HL-60 (cell line): ENCODE measurements around the gene GABBR2.

ENCODE experiments used
- DNase-seq, 2 experiments: peaks; one replicate each; pipeline ENCODE4 v3.0.0-alpha.2; 2010 to 2020; ENCODE audit warnings: low read depth in 1 of 2, low spot score in 1 of 2
- H3K27ac ChIP-seq: fragments of 250-450 bp; sonication (Bioruptor Pico); replicated peaks from 2 replicates; pipeline ENCODE4 v1.5.1; 2020; ENCODE audit warnings: mild to moderate bottlenecking, moderate library complexity
- H3K27me3 ChIP-seq: fragments of 250-450 bp; sonication (Bioruptor Pico); 2 replicates; pipeline ENCODE4 v1.5.1; 2021; ENCODE audit warnings: mild to moderate bottlenecking, moderate library complexity; ENCODE audit not compliant: insufficient read depth, poor library complexity, severe bottlenecking
- H3K4me3 ChIP-seq: replicated peaks from 2 replicates; pipeline ENCODE4 v1.5.1; 2011; ENCODE audit warnings: mild to moderate bottlenecking, control low read depth, low read length; ENCODE audit not compliant: insufficient read depth
- GABPA ChIP-seq: IDR thresholded peaks from 2 replicates; pipeline ENCODE4 v1.6.1; 2012; ENCODE audit warnings: low read depth
- POLR2AphosphoS5 ChIP-seq: IDR thresholded peaks from 2 replicates; pipeline ENCODE4 v1.6.1; 2012; ENCODE audit warnings: low read depth
- SPI1 ChIP-seq: IDR thresholded peaks from 2 replicates; pipeline ENCODE4 v1.6.1; 2012; ENCODE audit warnings: low read depth, mild to moderate bottlenecking, borderline replicate concordance
- TF ChIP-seq, protein P1 (sequence below): IDR thresholded peaks from one replicate; pipeline ENCODE4 v1.5.1; 2011; ENCODE audit warnings: low read length, control low read depth, inconsistent platforms; ENCODE audit not compliant: insufficient read depth
- TF ChIP-seq, protein P2 (sequence below): IDR thresholded peaks from 2 replicates; pipeline ENCODE4 v1.6.1; 2012; ENCODE audit warnings: low read depth; ENCODE audit not compliant: insufficient replicate concordance

Gene GABBR2

DNA sequence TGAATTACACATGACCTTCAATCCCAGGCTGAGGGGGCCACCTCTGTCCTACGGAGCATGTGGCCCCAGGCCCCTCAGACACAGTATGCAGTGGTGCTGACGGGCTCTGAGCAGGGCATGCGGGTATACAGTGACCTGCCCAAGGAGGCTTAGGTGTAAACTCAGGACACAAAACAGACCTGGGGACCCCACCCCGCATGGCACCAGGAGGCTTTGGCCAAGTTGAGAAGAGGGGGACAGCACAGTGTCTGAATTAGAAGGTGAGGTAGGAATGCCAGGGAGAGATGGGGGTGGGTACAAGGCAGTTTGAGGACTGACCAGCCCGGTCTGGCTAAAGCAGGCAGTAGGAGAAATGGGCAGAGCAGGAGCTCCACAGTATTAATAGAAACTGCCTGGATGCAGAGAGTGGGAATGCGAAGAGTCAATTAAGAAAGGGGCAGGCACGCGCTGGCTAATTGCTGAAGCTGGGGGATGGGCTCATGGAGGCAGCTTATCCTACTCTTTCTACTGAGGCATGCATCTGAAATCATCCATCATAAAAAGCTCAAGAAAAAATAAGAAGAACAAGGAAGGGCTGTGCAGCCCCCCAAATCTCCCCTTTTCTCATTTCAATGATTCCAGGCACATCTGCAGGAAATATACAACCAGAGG lies 109.0 kb downstream of the GABBR2 start:
- Histone ChIP-seq H3K27me3 (no peaks in the 10 kb centered on the region), H3K27ac (no peak overlapping the region), H3K4me3 (no peak overlapping the region)
- TF ChIP-seq, protein P1, sequence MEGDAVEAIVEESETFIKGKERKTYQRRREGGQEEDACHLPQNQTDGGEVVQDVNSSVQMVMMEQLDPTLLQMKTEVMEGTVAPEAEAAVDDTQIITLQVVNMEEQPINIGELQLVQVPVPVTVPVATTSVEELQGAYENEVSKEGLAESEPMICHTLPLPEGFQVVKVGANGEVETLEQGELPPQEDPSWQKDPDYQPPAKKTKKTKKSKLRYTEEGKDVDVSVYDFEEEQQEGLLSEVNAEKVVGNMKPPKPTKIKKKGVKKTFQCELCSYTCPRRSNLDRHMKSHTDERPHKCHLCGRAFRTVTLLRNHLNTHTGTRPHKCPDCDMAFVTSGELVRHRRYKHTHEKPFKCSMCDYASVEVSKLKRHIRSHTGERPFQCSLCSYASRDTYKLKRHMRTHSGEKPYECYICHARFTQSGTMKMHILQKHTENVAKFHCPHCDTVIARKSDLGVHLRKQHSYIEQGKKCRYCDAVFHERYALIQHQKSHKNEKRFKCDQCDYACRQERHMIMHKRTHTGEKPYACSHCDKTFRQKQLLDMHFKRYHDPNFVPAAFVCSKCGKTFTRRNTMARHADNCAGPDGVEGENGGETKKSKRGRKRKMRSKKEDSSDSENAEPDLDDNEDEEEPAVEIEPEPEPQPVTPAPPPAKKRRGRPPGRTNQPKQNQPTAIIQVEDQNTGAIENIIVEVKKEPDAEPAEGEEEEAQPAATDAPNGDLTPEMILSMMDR = no peak
- no peak for TF ChIP-seq POLR2AphosphoS5
- DNase-seq = no peak

DNA sequence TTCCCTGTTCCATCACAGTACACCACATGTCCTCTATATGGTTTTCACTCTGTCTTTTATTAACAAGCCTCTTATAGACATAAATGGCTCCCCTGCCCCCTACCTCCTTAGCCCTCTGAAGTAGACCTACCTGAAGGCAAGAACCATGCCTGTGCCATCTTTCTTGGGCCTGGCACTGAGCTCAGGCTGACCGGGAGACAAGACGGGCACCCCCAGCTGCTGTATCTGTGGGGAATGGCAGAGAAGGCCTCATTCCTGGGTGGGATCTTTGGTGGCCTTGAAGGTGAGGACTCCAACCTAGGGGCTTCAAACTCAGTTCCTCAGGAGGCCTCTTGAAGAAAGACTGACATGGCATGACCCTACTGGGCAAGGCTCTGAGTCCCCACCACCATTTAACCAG lies 109.9 kb downstream of the GABBR2 start:
- TF ChIP-seq POLR2AphosphoS5 (no peak), GABPA (no peak), SPI1 (no peak)
- TF ChIP-seq, protein P2, sequence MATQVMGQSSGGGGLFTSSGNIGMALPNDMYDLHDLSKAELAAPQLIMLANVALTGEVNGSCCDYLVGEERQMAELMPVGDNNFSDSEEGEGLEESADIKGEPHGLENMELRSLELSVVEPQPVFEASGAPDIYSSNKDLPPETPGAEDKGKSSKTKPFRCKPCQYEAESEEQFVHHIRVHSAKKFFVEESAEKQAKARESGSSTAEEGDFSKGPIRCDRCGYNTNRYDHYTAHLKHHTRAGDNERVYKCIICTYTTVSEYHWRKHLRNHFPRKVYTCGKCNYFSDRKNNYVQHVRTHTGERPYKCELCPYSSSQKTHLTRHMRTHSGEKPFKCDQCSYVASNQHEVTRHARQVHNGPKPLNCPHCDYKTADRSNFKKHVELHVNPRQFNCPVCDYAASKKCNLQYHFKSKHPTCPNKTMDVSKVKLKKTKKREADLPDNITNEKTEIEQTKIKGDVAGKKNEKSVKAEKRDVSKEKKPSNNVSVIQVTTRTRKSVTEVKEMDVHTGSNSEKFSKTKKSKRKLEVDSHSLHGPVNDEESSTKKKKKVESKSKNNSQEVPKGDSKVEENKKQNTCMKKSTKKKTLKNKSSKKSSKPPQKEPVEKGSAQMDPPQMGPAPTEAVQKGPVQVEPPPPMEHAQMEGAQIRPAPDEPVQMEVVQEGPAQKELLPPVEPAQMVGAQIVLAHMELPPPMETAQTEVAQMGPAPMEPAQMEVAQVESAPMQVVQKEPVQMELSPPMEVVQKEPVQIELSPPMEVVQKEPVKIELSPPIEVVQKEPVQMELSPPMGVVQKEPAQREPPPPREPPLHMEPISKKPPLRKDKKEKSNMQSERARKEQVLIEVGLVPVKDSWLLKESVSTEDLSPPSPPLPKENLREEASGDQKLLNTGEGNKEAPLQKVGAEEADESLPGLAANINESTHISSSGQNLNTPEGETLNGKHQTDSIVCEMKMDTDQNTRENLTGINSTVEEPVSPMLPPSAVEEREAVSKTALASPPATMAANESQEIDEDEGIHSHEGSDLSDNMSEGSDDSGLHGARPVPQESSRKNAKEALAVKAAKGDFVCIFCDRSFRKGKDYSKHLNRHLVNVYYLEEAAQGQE = no peak
- TF ChIP-seq, protein P1 = no peak
- DNase-seq = no peak
- Histone ChIP-seq H3K4me3 (no peak overlapping the region), H3K27me3 (no peaks in the 10 kb centered on the region), H3K27ac (no peak overlapping the region)

DNA sequence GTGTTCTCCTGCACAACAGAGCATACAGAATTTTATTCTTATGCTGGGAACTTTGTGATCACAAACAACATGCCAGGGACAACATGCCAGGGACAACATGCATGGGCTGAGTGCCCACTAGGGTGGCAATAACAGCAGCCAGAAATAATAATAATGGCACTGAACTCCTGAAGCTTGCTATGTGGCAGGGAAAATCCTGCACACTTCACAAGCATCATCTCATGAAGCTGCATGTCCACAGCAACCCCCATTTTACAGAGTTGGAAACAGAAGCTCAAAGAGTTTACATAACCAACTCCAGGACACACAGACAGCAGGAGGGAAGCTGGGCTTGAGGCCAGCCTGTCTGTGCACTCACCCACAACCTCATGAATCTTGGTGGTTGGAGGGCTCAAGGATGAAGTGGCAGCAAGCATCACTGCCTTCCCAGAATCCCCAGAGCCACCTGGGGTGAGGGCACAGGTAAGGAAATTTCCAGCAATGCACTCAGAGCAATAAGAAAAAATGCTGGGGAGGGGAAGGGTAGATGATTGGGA lies 111.4 kb downstream of the GABBR2 start:
- Histone ChIP-seq H3K27me3 (no peaks in the 10 kb centered on the region), H3K27ac (no peak overlapping the region), H3K4me3 (no peak overlapping the region)
- TF ChIP-seq POLR2AphosphoS5 (no peak), SPI1 (no peak), GABPA (no peak)
- TF ChIP-seq, protein P2 = no peak
- TF ChIP-seq, protein P1 = no peak
- no peak for DNase-seq

GRCh38 chr9:98596486-98596885 lies 112.2 kb downstream of the GABBR2 start:
- H3K4me3 ChIP-seq = no peak overlapping the region
- H3K27ac ChIP-seq = no peak overlapping the region
- TF ChIP-seq POLR2AphosphoS5 = no peak
- TF ChIP-seq GABPA = no peak
- TF ChIP-seq, protein P1 = no peak
- TF ChIP-seq, protein P2 = no peak
- no peaks in the 10 kb centered on the region for H3K27me3 ChIP-seq
- DNase-seq = no peak
